ENCODE measurements around the gene RPS27A. TPM values are rescaled to one million over a fixed set of nuclear protein-coding genes. Genes with fewer than 3 reads are reported as not detected.
A peak's percentile ranks its signal among the peaks of the same experiment; 100 is the strongest.
"Not testable (repeated sequence)": the region's sequence is repeated elsewhere in the genome, so short reads cannot be mapped to it uniquely, and the experiment has no call there.

The RPS27A gene
- polyA plus RNA-seq, 1 donor, result 2,483 TPM

- Histone ChIP-seq H3K27ac (ENCODE audit: low read length) (no peak overlapping the region), H3K4me1 (ENCODE audit: control insufficient read depth, insufficient read depth, low read length) (peaks cover 3% of the 10 kb centered on the region), H3K27me3 (ENCODE audit: control insufficient read depth, insufficient read depth, low read length) (no peaks in the 10 kb centered on the region), H3K4me3 (ENCODE audit: low read length) (no peak overlapping the region), H3K36me3 (ENCODE audit: control insufficient read depth, insufficient read depth, low read length) (peaks cover 36% of the 10 kb centered on the region), H3K9me3 (ENCODE audit: control insufficient read depth, low read depth, low read length) (no peaks in the 10 kb centered on the region)
- 83% methylated on average over 1 of the region's 3 CpGs for WGBS (ENCODE audit: insufficient coverage, low lambda C conversion rate)
- DNase-seq, result no peak
Observed at GRCh38 chr2:55235724-55236538, 3.4 kb downstream of the RPS27A start.

- DNase-seq, result no peak
- 100% methylated on average over 2 of the region's 2 CpGs for WGBS (ENCODE audit: insufficient coverage, low lambda C conversion rate)
- H3K36me3 ChIP-seq (ENCODE audit: control insufficient read depth, insufficient read depth, low read length), result peaks cover 39% of the 10 kb centered on the region
Observed at GRCh38 chr2:55236992-55237543, 4.6 kb downstream of the RPS27A start.

GRCh38 chr2:55239656-55240222, 7.3 kb downstream of the RPS27A start:
- Histone ChIP-seq H3K4me1 (ENCODE audit: control insufficient read depth, insufficient read depth, low read length) (no peaks in the 10 kb centered on the region), H3K36me3 (ENCODE audit: control insufficient read depth, insufficient read depth, low read length) (peaks cover 42% of the 10 kb centered on the region), H3K27ac (ENCODE audit: low read length) (no peak overlapping the region), H3K27me3 (ENCODE audit: control insufficient read depth, insufficient read depth, low read length) (no peaks in the 10 kb centered on the region), H3K4me3 (ENCODE audit: low read length) (no peak overlapping the region), H3K9me3 (ENCODE audit: control insufficient read depth, low read depth, low read length) (no peaks in the 10 kb centered on the region)
- no peak for DNase-seq
- 100% methylated on average over 1 of the region's 4 CpGs for WGBS (ENCODE audit: insufficient coverage, low lambda C conversion rate)

More at GRCh38 chr2:55236992-55237543, 4.6 kb downstream of the RPS27A start:
- no peaks in the 10 kb centered on the region for H3K27me3 ChIP-seq (ENCODE audit: control insufficient read depth, insufficient read depth, low read length)
- no peaks in the 10 kb centered on the region for H3K9me3 ChIP-seq (ENCODE audit: control insufficient read depth, low read depth, low read length)
- H3K4me1 ChIP-seq (ENCODE audit: control insufficient read depth, insufficient read depth, low read length), result peaks cover 3% of the 10 kb centered on the region
- H3K27ac ChIP-seq (ENCODE audit: low read length), result no peak overlapping the region
- H3K4me3 ChIP-seq (ENCODE audit: low read length), result no peak overlapping the region

GRCh38 chr2:55241582-55241981, 9.1 kb downstream of the RPS27A start:
- 100% methylated on average over 1 of the region's 8 CpGs for WGBS (ENCODE audit: insufficient coverage, low lambda C conversion rate)
- H3K36me3 ChIP-seq (ENCODE audit: control insufficient read depth, insufficient read depth, low read length), result peaks cover 32% of the 10 kb centered on the region
- not testable (repeated sequence) for H3K27ac ChIP-seq (ENCODE audit: low read length); H3K27me3 ChIP-seq (ENCODE audit: control insufficient read depth, insufficient read depth, low read length); H3K4me1 ChIP-seq (ENCODE audit: control insufficient read depth, insufficient read depth, low read length); DNase-seq; H3K4me3 ChIP-seq (ENCODE audit: low read length); H3K9me3 ChIP-seq (ENCODE audit: control insufficient read depth, low read depth, low read length)

- no peaks in the 10 kb centered on the region for H3K4me1 ChIP-seq (ENCODE audit: control insufficient read depth, insufficient read depth, low read length)
- no peaks in the 10 kb centered on the region for H3K9me3 ChIP-seq (ENCODE audit: control insufficient read depth, low read depth, low read length)
- H3K27ac ChIP-seq (ENCODE audit: low read length), result no peak overlapping the region
- H3K4me3 ChIP-seq (ENCODE audit: low read length), result no peak overlapping the region
- H3K27me3 ChIP-seq (ENCODE audit: control insufficient read depth, insufficient read depth, low read length), result no peaks in the 10 kb centered on the region
- H3K36me3 ChIP-seq (ENCODE audit: control insufficient read depth, insufficient read depth, low read length), result peaks cover 29% of the 10 kb centered on the region
- WGBS (ENCODE audit: insufficient coverage, low lambda C conversion rate), result 67% methylated on average over 1 of the region's 1 CpG
- no peak for DNase-seq
Observed at GRCh38 chr2:55242617-55243016, 10.1 kb downstream of the RPS27A start.

- H3K36me3 ChIP-seq (ENCODE audit: control insufficient read depth, insufficient read depth, low read length), result peaks cover 46% of the 10 kb centered on the region
Observed at GRCh38 chr2:55245411-55245810, 12.9 kb downstream of the RPS27A start.

GRCh38 chr2:55247025-55247424, 14.5 kb downstream of the RPS27A start:
- no peaks in the 10 kb centered on the region for H3K9me3 ChIP-seq (ENCODE audit: control insufficient read depth, low read depth, low read length)
- no peaks in the 10 kb centered on the region for H3K27me3 ChIP-seq (ENCODE audit: control insufficient read depth, insufficient read depth, low read length)
- no peak overlapping the region for H3K27ac ChIP-seq (ENCODE audit: low read length)
- no peak overlapping the region for H3K4me3 ChIP-seq (ENCODE audit: low read length)
- peaks cover 47% of the 10 kb centered on the region for H3K36me3 ChIP-seq (ENCODE audit: control insufficient read depth, insufficient read depth, low read length)
- no peaks in the 10 kb centered on the region for H3K4me1 ChIP-seq (ENCODE audit: control insufficient read depth, insufficient read depth, low read length)
- no CpG with 5 or more reads among the region's 5 CpGs for WGBS (ENCODE audit: insufficient coverage, low lambda C conversion rate)
- no peak for DNase-seq

More at GRCh38 chr2:55245411-55245810, 12.9 kb downstream of the RPS27A start:
- Histone ChIP-seq H3K27me3 (ENCODE audit: control insufficient read depth, insufficient read depth, low read length) (no peaks in the 10 kb centered on the region), H3K4me1 (ENCODE audit: control insufficient read depth, insufficient read depth, low read length) (no peaks in the 10 kb centered on the region), H3K27ac (ENCODE audit: low read length) (no peak overlapping the region), H3K9me3 (ENCODE audit: control insufficient read depth, low read depth, low read length) (no peaks in the 10 kb centered on the region), H3K4me3 (ENCODE audit: low read length) (no peak overlapping the region)
- 88% methylated on average over 4 of the region's 5 CpGs for WGBS (ENCODE audit: insufficient coverage, low lambda C conversion rate)
- DNase-seq, result no peak

GRCh38 chr2:55252832-55253231, 20.3 kb downstream of the RPS27A start:
- Histone ChIP-seq H3K27ac (ENCODE audit: low read length) (no peak overlapping the region), H3K4me1 (ENCODE audit: control insufficient read depth, insufficient read depth, low read length) (no peaks in the 10 kb centered on the region), H3K36me3 (ENCODE audit: control insufficient read depth, insufficient read depth, low read length) (peaks cover 38% of the 10 kb centered on the region), H3K27me3 (ENCODE audit: control insufficient read depth, insufficient read depth, low read length) (no peaks in the 10 kb centered on the region), H3K9me3 (ENCODE audit: control insufficient read depth, low read depth, low read length) (no peaks in the 10 kb centered on the region), H3K4me3 (ENCODE audit: low read length) (no peak overlapping the region)
- no CpG with 5 or more reads among the region's 3 CpGs for WGBS (ENCODE audit: insufficient coverage, low lambda C conversion rate)
- DNase-seq, result peak; percentile 40 to 58

GRCh38 chr2:55259586-55259985, 27.1 kb downstream of the RPS27A start:
- H3K27me3 ChIP-seq (ENCODE audit: control insufficient read depth, insufficient read depth, low read length); DNase-seq; H3K4me1 ChIP-seq (ENCODE audit: control insufficient read depth, insufficient read depth, low read length); H3K9me3 ChIP-seq (ENCODE audit: control insufficient read depth, low read depth, low read length); H3K27ac ChIP-seq (ENCODE audit: low read length); H3K4me3 ChIP-seq (ENCODE audit: low read length): not testable (repeated sequence)
- WGBS (ENCODE audit: insufficient coverage, low lambda C conversion rate), result no CpG with 5 or more reads among the region's 3 CpGs
- peaks cover 41% of the 10 kb centered on the region for H3K36me3 ChIP-seq (ENCODE audit: control insufficient read depth, insufficient read depth, low read length)

GRCh38 chr2:55268288-55268906, 35.9 kb downstream of the RPS27A start:
- Histone ChIP-seq H3K4me3 (ENCODE audit: low read length) (peak overlapping the region; percentile 94), H3K36me3 (ENCODE audit: control insufficient read depth, insufficient read depth, low read length) (peaks cover 12% of the 10 kb centered on the region), H3K27ac (ENCODE audit: low read length) (peak overlapping the region; percentile 77), H3K9me3 (ENCODE audit: control insufficient read depth, low read depth, low read length) (no peaks in the 10 kb centered on the region), H3K27me3 (ENCODE audit: control insufficient read depth, insufficient read depth, low read length) (no peaks in the 10 kb centered on the region), H3K4me1 (ENCODE audit: control insufficient read depth, insufficient read depth, low read length) (peaks cover 6% of the 10 kb centered on the region)
- 37% methylated on average over 2 of the region's 13 CpGs for whole genome bisulfite sequencing (ENCODE audit: insufficient coverage, low lambda C conversion rate)
- DNase-seq, result no peak
